Erythroblast (primary cell): Measurements from ENCODE around the gene TBC1D3K.

Experiments used
- GATA1 ChIP-seq: IDR thresholded peaks from 2 replicates; pipeline ENCODE4 v1.6.1; 2011; ENCODE audit warnings: low read depth, mild to moderate bottlenecking, control low read depth, low read length, moderate library complexity
- POLR2A ChIP-seq: IDR thresholded peaks from 2 replicates; pipeline ENCODE4 v1.6.1; 2011; ENCODE audit warnings: mild to moderate bottlenecking, low read length

DNA sequence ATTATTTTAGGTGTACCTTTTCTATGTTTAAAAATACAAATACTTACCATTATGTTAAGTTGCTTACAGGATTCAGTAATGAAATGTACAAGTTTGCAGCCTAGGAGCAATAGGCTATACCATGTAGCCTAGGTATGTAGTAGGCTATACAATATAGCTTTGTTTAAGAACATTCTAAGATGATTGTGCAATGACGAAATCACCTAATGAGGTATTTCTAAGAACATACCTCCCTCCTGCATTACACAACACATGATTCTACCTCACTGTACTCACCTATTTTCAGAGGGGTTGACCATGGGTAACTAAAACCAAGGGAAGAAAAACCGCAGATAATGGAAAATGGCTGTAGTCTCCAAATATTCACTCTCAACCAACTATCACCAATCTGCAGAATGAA lies 35.3 kb upstream of the TBC1D3K start:
- TF ChIP-seq POLR2A: no peak
- no peak for TF ChIP-seq GATA1
